ENCODE measurements around the gene FIGNL1. TPM values are rescaled to one million over a fixed set of nuclear protein-coding genes. Genes with fewer than 3 reads are reported as not detected.

The FIGNL1 gene
- total RNA-seq, 1 experiment from 2014 or later: 13.8 TPM

DNA sequence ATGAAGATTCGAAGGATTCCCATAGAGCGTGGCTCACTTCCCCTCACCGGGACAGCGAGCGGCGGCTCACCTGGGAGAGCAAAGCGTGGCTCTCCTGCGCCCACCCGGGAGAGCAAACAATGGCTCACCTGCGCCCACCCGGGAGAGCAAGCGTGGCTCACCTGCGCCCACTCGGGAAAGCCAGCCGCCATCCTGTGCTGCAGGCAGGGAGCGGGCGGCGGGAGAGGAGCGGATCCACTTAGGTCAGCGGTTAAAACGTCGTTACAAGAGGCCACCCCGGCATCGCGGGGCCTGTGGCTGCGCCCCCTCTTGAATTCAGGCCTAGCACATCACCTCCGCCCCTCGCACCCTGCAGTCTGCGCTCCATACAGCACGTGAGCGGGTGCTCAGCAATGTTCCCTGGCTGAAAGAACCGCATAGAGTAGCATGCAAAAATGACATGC, 461 bp upstream of the FIGNL1 start:
- Histone ChIP-seq H3K79me2 (ENCODE audit: insufficient read depth, low read length) (no peaks in the 10 kb centered on the region), H3T11ph (ENCODE audit: low read length) (no peak overlapping the region), H4K5ac (ENCODE audit: insufficient read length, low read depth, low read length) (no peak overlapping the region), H3K27ac (ENCODE audit: insufficient read length, low read depth, low read length) (no peak overlapping the region), H2BK5ac (ENCODE audit: insufficient read length, low read length) (no peak overlapping the region), H3K9me3 (ENCODE audit: control insufficient read depth, low read depth, low read length) (no peaks in the 10 kb centered on the region), H3K4ac (ENCODE audit: low read depth, low read length) (no peak overlapping the region), H4K8ac (replicated peaks; ENCODE audit: insufficient read length, low read depth, low read length) (no peak overlapping the region), H3K4me1 (ENCODE audit: insufficient read depth, low read length) (no peaks in the 10 kb centered on the region; the same call in 1 of the 2 replicates), H2BK20ac (ENCODE audit: low read depth, low read length, poor library complexity, severe bottlenecking) (no peak overlapping the region), H3K56ac (ENCODE audit: insufficient read length, low read depth, low read length) (no peak overlapping the region), H3K9ac (ENCODE audit: extremely low read depth, insufficient read length, low read length) (no peak overlapping the region), H3K27me3 (ENCODE audit: insufficient read depth, low read length) (no peaks in the 10 kb centered on the region), H2AK5ac (ENCODE audit: insufficient read length, low read length) (no peak overlapping the region), H2BK12ac (ENCODE audit: insufficient read length, low read depth, low read length) (no peak overlapping the region), H2BK15ac (ENCODE audit: low read depth, low read length) (no peak overlapping the region), H3K23me2 (ENCODE audit: insufficient read length, low read depth, low read length, poor library complexity, severe bottlenecking) (peaks cover 9% of the 10 kb centered on the region), H3K23ac (ENCODE audit: insufficient read length, low read depth, low read length) (no peak overlapping the region), H4K20me1 (ENCODE audit: control insufficient read depth, insufficient read depth, insufficient read length) (no peaks in the 10 kb centered on the region), H3K14ac (ENCODE audit: insufficient read depth, low read length) (no peak overlapping the region), H2BK120ac (ENCODE audit: low read depth, low read length, poor library complexity, severe bottlenecking) (no peak overlapping the region), H3K4me2 (ENCODE audit: insufficient read depth, insufficient read length, low read length) (peak overlapping the region; percentile 66), H3K18ac (ENCODE audit: insufficient read length, low read depth, low read length) (peak overlapping the region; percentile 47), H2AFZ (ENCODE audit: low read length) (no peak overlapping the region), H4K91ac (ENCODE audit: insufficient read length, low read depth, low read length) (no peak overlapping the region), H3K79me1 (ENCODE audit: insufficient read depth, low read depth, low read length, poor library complexity, severe bottlenecking) (no peaks in the 10 kb centered on the region)
- Mint-ChIP-seq H3K27me3 (ENCODE audit: low read depth) (peaks cover 7% of the 10 kb centered on the region), H3K27ac (no peak overlapping the region), H3K4me1 (peaks cover 11 to 12% of the 10 kb centered on the region in 2 experiments), H3K4me3 (peak overlapping the region; percentile 75 to 83), H3K36me3 (ENCODE audit: insufficient read depth in 1 of 3, low read depth in 3 of 3) (peaks cover 0 to 16% (median 16%) of the 10 kb centered on the region in 3 experiments; a peak in 5 of 7 replicates), H3K9me3 (no peaks in the 10 kb centered on the region)
- no CpG with 5 or more reads among the region's 32 CpGs for WGBS (ENCODE audit: extremely low coverage, insufficient read length, low lambda C conversion rate)
- DNase-seq: no peak
- TF ChIP-seq, protein P1, sequence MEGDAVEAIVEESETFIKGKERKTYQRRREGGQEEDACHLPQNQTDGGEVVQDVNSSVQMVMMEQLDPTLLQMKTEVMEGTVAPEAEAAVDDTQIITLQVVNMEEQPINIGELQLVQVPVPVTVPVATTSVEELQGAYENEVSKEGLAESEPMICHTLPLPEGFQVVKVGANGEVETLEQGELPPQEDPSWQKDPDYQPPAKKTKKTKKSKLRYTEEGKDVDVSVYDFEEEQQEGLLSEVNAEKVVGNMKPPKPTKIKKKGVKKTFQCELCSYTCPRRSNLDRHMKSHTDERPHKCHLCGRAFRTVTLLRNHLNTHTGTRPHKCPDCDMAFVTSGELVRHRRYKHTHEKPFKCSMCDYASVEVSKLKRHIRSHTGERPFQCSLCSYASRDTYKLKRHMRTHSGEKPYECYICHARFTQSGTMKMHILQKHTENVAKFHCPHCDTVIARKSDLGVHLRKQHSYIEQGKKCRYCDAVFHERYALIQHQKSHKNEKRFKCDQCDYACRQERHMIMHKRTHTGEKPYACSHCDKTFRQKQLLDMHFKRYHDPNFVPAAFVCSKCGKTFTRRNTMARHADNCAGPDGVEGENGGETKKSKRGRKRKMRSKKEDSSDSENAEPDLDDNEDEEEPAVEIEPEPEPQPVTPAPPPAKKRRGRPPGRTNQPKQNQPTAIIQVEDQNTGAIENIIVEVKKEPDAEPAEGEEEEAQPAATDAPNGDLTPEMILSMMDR (conservative IDR thresholded peaks at IDR 0.05): no peak
